ENCODE data around the gene BAIAP2L2. TPM values are rescaled to one million over a fixed set of nuclear protein-coding genes. Genes with fewer than 3 reads are reported as not detected.

The BAIAP2L2 gene
- total and polyA plus RNA-seq, 3 donors from 2014 or later = 6.6 to 10.0 (median 8.8) TPM

DNA sequence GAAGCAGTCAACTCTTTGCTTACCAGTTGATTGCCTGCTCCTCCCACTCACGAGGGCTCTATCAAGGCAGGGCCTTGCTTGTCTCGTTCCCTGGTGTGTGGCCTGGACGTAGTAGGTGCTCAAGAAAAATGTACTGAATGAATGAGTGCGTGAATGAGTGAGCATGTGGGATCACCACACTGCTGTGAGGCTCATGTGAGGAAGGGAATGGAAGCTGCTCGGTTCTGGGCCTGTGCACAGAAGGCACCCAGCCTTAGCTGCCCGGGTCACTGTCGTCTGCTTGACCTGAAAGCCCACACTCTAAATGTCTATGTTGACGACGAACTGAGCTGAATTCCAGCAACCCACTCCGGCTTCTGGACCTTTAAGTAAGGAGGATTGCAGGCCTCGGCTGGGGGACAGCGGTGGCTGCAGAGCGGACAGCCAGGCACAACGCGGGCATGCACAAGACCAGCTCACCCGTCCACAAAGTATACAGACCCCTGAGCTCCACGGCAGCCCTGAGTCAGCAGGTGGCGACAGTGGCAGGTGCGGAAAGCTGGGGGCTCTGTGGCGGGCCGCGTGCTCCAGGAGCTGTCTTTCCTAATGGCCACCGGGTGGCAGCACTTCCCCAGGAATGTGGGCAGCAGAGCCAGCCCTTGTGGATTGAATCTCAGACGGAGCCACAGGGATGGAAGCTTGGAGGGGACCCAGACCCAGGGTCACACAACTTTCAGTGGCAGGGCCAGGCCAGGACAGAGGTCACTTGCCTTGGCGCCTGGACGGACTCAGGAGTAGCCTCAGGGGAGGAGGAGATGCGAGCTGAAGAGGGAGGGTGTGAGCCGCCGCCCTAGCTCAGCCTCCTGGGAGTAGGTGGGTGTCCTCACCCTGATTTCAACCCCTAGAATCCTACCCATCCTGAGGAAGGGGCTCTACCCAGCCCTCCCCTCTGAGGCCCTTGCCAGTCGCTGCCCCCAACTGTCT lies 58.3 kb downstream of the BAIAP2L2 start:
- H3K4me1 ChIP-seq = peaks cover 10% of the 10 kb centered on the region
- no peak overlapping the region for H3K4me3 ChIP-seq
- WGBS, 2 donors = 38 to 50% methylated on average over 19 to 29 of the region's 30 CpGs
- no peak overlapping the region for H3K27ac ChIP-seq
- H3K9me3 ChIP-seq = no peaks in the 10 kb centered on the region
- H3K36me3 ChIP-seq (ENCODE audit: low read depth, missing control alignments) = no peaks in the 10 kb centered on the region
- peak; percentile 87 for DNase-seq
- intact Hi-C loops (cut with DNase I; ENCODE audit: low total_unique reads) = loop anchor here (10.0 kb wide), 1 partner anchor 523 kb away; the partner anchor contains the start of gene DMC1
- TF ChIP-seq CTCF (IDR thresholded peaks at IDR 0.05) (peak; percentile 87 to 89 (median 89)), POLR2A (IDR thresholded peaks at IDR 0.05) (no peak)
- H3K27me3 ChIP-seq = no peaks in the 10 kb centered on the region

DNA sequence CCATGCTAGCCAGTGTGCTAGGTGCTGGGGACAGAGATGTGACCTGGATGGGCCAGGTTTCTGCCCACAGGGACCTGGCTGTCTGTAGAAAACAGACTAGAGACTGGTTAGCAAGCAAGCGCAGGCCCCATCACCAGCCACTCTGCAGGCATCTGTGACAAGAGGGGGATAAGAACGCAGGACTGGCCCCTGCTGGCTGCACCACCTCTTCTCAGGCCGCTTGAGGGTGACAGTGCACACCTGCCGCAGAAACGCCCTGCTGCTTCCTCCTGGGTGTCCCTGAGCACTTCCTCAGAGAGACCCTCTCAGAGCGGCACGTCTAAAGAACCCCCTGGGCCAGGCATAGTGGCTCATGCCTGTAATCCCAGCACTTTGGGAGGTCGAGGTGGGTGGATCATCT lies 59.2 kb downstream of the BAIAP2L2 start:
- intact Hi-C loops (cut with DNase I; ENCODE audit: low total_unique reads) = loop anchor here (10.0 kb wide), 1 partner anchor 524 kb away; the partner anchor contains the start of gene DMC1
- peaks cover 4% of the 10 kb centered on the region for H3K4me1 ChIP-seq
- H3K36me3 ChIP-seq (ENCODE audit: low read depth, missing control alignments) = no peaks in the 10 kb centered on the region
- WGBS, 2 donors = 80 to 90% methylated on average over 8 of the region's 8 CpGs
- no peaks in the 10 kb centered on the region for H3K9me3 ChIP-seq
- H3K27ac ChIP-seq = no peak overlapping the region
- H3K27me3 ChIP-seq = no peaks in the 10 kb centered on the region
- no peak overlapping the region for H3K4me3 ChIP-seq
- no peak for DNase-seq
- TF ChIP-seq POLR2A (IDR thresholded peaks at IDR 0.05) (no peak), CTCF (IDR thresholded peaks at IDR 0.05) (no peak)

DNA sequence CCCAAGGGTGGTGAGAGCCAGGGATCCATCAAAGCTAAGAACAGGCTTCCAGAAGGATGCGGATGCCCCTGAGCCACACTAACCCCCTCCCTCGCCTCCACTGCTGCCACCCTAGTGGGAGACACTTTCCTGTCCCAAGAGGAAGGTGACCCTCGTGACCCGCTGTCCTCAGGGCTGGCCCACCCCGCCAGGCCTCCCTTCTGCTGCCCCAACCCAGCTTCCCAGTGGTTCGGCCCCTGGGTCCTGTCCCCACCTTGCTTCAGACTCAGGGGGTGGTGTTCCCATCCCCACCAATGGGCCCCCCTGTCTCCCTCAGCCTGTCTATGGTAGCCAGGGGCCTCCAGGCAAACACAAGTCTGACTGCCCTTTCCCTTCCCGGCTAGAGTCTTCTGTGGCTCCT lies 59.8 kb downstream of the BAIAP2L2 start:
- 87 to 92% methylated on average over 7 of the region's 7 CpGs for WGBS, 2 donors
- H3K27ac ChIP-seq = no peak overlapping the region
- no peak for DNase-seq
- TF ChIP-seq CTCF (IDR thresholded peaks at IDR 0.05) = no peak
- TF ChIP-seq POLR2A (IDR thresholded peaks at IDR 0.05) = no peak
- H3K4me3 ChIP-seq = no peak overlapping the region
- peaks cover 3% of the 10 kb centered on the region for H3K4me1 ChIP-seq
- no peaks in the 10 kb centered on the region for H3K36me3 ChIP-seq (ENCODE audit: low read depth, missing control alignments)
- no peaks in the 10 kb centered on the region for H3K27me3 ChIP-seq
- no peaks in the 10 kb centered on the region for H3K9me3 ChIP-seq
- intact Hi-C loops (cut with DNase I; ENCODE audit: low total_unique reads) = loop anchor here (10.0 kb wide), 1 partner anchor 524 kb away; the partner anchor contains the start of gene DMC1

GRCh38 chr22:38049812-38050619 lies 60.5 kb downstream of the BAIAP2L2 start:
- 85 to 88% methylated on average over 16 to 20 of the region's 20 CpGs for WGBS, 2 donors
- DNase-seq = no peak
- Histone ChIP-seq H3K27me3 (no peaks in the 10 kb centered on the region), H3K27ac (no peak overlapping the region), H3K9me3 (no peaks in the 10 kb centered on the region), H3K4me1 (peaks cover 3% of the 10 kb centered on the region), H3K36me3 (ENCODE audit: low read depth, missing control alignments) (no peaks in the 10 kb centered on the region), H3K4me3 (no peak overlapping the region)
- TF ChIP-seq CTCF (IDR thresholded peaks at IDR 0.05) = no peak
- no peak for TF ChIP-seq POLR2A (IDR thresholded peaks at IDR 0.05)
- intact Hi-C loops (cut with DNase I; ENCODE audit: low total_unique reads) = loop anchor here (10.0 kb wide), 1 partner anchor 525 kb away; the partner anchor contains the start of gene DMC1

Data from testis (tissue), 3 donors.